H1 (cell line): ENCODE measurements around the gene RHBDL2. TPM values are rescaled to one million over a fixed set of nuclear protein-coding genes. Genes with fewer than 3 reads are reported as not detected.

Experiments
- CTCF ChIA-PET: fragments of 300-600 bp; sonication (Branson Sonifier 250); formaldehyde crosslinking; loops from one replicate; lab custom pipeline; 2021; ENCODE audit not compliant: partially characterized antibody; lab: Charles Lee
- POLR2A ChIA-PET: fragments of 300-600 bp; sonication (Branson Sonifier 250); formaldehyde crosslinking; loops from one replicate; lab custom pipeline; 2021; ENCODE audit warnings: inconsistent platforms; ENCODE audit not compliant: partially characterized antibody; lab: Charles Lee
- DNase-seq, 2 experiments: peaks; one replicate each; pipeline versions ENCODE4 v3.0.0 to v3.0.0-alpha.2; 2010 to 2022; ENCODE audit warnings: low spot score in 2 of 2, low read depth in 1 of 2, mixed read lengths in 1 of 2
- FAIRE-seq: peaks from 2 replicates; lab custom pipeline; 2011; peaks lifted over from hg19 to GRCh38; lab: Jason Lieb, UNC
- H2AFZ ChIP-seq: 2 replicates; pipeline ENCODE4 v1.8.1; 2012; ENCODE audit warnings: low read length, inconsistent platforms
- H2AK5ac ChIP-seq: 2 replicates; pipeline ENCODE4 v1.6.1; 2013; ENCODE audit warnings: low read depth, low read length
- H2BK120ac ChIP-seq: replicated peaks from 2 replicates; pipeline ENCODE3; 2013; ENCODE audit warnings: low read depth, low read length, inconsistent platforms
- H2BK12ac ChIP-seq: 2 replicates; pipeline ENCODE4 v1.6.1; 2013; ENCODE audit warnings: low read depth, low read length
- H2BK15ac ChIP-seq: 2 replicates; pipeline ENCODE4 v1.6.1; 2013; ENCODE audit warnings: low read length
- H2BK20ac ChIP-seq: 2 replicates; pipeline ENCODE4 v1.6.1; 2013; ENCODE audit warnings: low read length
- H2BK5ac ChIP-seq: 2 replicates; pipeline ENCODE4 v1.6.1; 2013; ENCODE audit warnings: low read depth, low read length
- H3K14ac ChIP-seq: 2 replicates; pipeline ENCODE4 v1.6.1; 2013; ENCODE audit warnings: inconsistent platforms; ENCODE audit not compliant: insufficient read length
- H3K18ac ChIP-seq: 2 replicates; pipeline ENCODE4 v1.6.1; 2013; ENCODE audit warnings: low read length; ENCODE audit errors: extremely low read depth
- H3K23ac ChIP-seq: 2 replicates; pipeline ENCODE4 v1.6.1; 2013; ENCODE audit warnings: inconsistent platforms; ENCODE audit not compliant: insufficient read length
- H3K23me2 ChIP-seq: 2 replicates; pipeline ENCODE4 v1.6.1; 2013; ENCODE audit warnings: low read depth, low read length
- H3K27ac ChIP-seq: 2 replicates; pipeline ENCODE4 v1.6.1; 2011; ENCODE audit warnings: low read depth, low read length, inconsistent platforms
- H3K27me3 ChIP-seq, 4 experiments: replicated peaks in 1 of 4; 1 replicate in 1 of 4; 2 replicates in 3 of 4; pipeline versions ENCODE4 v1.6.1 to v1.8.1; 2011 to 2013; ENCODE audit warnings: low read length in 3 of 4, mild to moderate bottlenecking in 3 of 4, inconsistent platforms in 2 of 4, mixed read lengths in 2 of 4, moderate library complexity in 1 of 4; ENCODE audit not compliant: control insufficient read depth in 3 of 4, insufficient read depth in 3 of 4; ENCODE audit errors: extremely low read depth in 1 of 4
- H3K36me3 ChIP-seq, 4 experiments: 2 replicates each; pipeline versions ENCODE4 v1.6.1 to v1.8.1; 2011 to 2013; ENCODE audit warnings: mild to moderate bottlenecking in 4 of 4, low read length in 3 of 4, moderate library complexity in 2 of 4, control low read depth in 1 of 4, inconsistent platforms in 1 of 4; ENCODE audit not compliant: insufficient read depth in 4 of 4, control insufficient read depth in 2 of 4
- H3K4ac ChIP-seq: replicated peaks from 2 replicates; pipeline ENCODE3; 2013; ENCODE audit warnings: low read length, low read depth, mixed read lengths, inconsistent platforms; ENCODE audit not compliant: insufficient read length
- H3K4me1 ChIP-seq, 4 experiments: replicated peaks in 1 of 4; 1 replicate in 1 of 4; 2 replicates in 3 of 4; pipeline versions ENCODE4 v1.6.1 to v1.8.1; 2011 to 2013; ENCODE audit warnings: low read length in 3 of 4, inconsistent platforms in 2 of 4, mixed read lengths in 1 of 4; ENCODE audit not compliant: insufficient read depth in 4 of 4, control insufficient read depth in 3 of 4
- H3K4me2 ChIP-seq, 2 experiments: 2 replicates each; pipeline versions ENCODE4 v1.6.1 to v1.8.1; 2011 to 2013; ENCODE audit warnings: low read depth in 2 of 2, low read length in 2 of 2, control low read depth in 1 of 2, inconsistent platforms in 1 of 2, mild to moderate bottlenecking in 1 of 2; ENCODE audit not compliant: insufficient read depth in 1 of 2
- H3K4me3 ChIP-seq, 4 experiments: fragments of 200-600, 300-600 bp in 1 of 4; sonication (generic), shearing (Covaris generic), sonication (Bioruptor Twin) in 1 of 4; 2 replicates each; pipeline versions ENCODE4 v1.5.1 to v1.8.1; 2011 to 2016; ENCODE audit warnings: low read length in 4 of 4, low read depth in 3 of 4, control low read depth in 2 of 4, inconsistent platforms in 2 of 4, mild to moderate bottlenecking in 2 of 4, mixed read lengths in 1 of 4, moderate library complexity in 1 of 4; ENCODE audit not compliant: insufficient read depth in 2 of 4; ENCODE audit errors: extremely low read depth in 1 of 4
- H3K56ac ChIP-seq: replicated peaks from 2 replicates; pipeline ENCODE3; 2013; ENCODE audit warnings: low read depth, mild to moderate bottlenecking, mixed read lengths, low read length, inconsistent platforms; ENCODE audit not compliant: insufficient read length
- H3K79me1 ChIP-seq: 2 replicates; pipeline ENCODE4 v1.6.1; 2013; ENCODE audit warnings: low read depth, low read length, control low read depth
- H3K79me2 ChIP-seq, 2 experiments: 2 replicates each; pipeline versions ENCODE4 v1.6.1 to v1.8.1; 2012 to 2013; ENCODE audit warnings: low read length in 2 of 2, mild to moderate bottlenecking in 2 of 2, inconsistent platforms in 1 of 2; ENCODE audit not compliant: insufficient read depth in 2 of 2, control insufficient read depth in 1 of 2
- H3K9ac ChIP-seq, 4 experiments: replicated peaks in 1 of 4; 1 replicate in 1 of 4; 2 replicates in 3 of 4; pipeline versions ENCODE4 v1.6.1 to v1.8.1; 2011 to 2013; ENCODE audit warnings: low read depth in 3 of 4, low read length in 3 of 4, control low read depth in 2 of 4, mild to moderate bottlenecking in 2 of 4, moderate library complexity in 2 of 4, inconsistent platforms in 1 of 4; ENCODE audit errors: extremely low read depth in 1 of 4
- H3K9me3 ChIP-seq, 2 experiments: 2 replicates each; pipeline versions ENCODE4 v1.6.1 to v1.8.1; 2012 to 2013; ENCODE audit warnings: mild to moderate bottlenecking in 2 of 2, moderate library complexity in 2 of 2, control low read depth in 1 of 2, inconsistent platforms in 1 of 2, low read depth in 1 of 2, low read length in 1 of 2, mixed read lengths in 1 of 2; ENCODE audit not compliant: insufficient read depth in 2 of 2
- H4K20me1 ChIP-seq, 2 experiments: replicated peaks in 1 of 2; 2 replicates each; pipeline versions ENCODE3 to v1.8.1; 2011 to 2013; ENCODE audit warnings: inconsistent platforms in 2 of 2, low read length in 2 of 2, mild to moderate bottlenecking in 1 of 2; ENCODE audit not compliant: insufficient read depth in 2 of 2, control insufficient read depth in 1 of 2
- H4K5ac ChIP-seq: 2 replicates; pipeline ENCODE4 v1.6.1; 2013; ENCODE audit warnings: low read length, low read depth, mixed read lengths, inconsistent platforms; ENCODE audit not compliant: insufficient read length
- H4K8ac ChIP-seq: 2 replicates; pipeline ENCODE4 v1.8.0; 2013; ENCODE audit warnings: mild to moderate bottlenecking, moderate library complexity, low read length, inconsistent platforms; ENCODE audit not compliant: insufficient read depth; ENCODE audit errors: extremely low read depth
- H4K91ac ChIP-seq: replicated peaks from 2 replicates; pipeline ENCODE3; 2013; ENCODE audit warnings: low read length, mixed read lengths, inconsistent platforms; ENCODE audit not compliant: insufficient read length
- BRCA1 ChIP-seq: IDR thresholded peaks from 2 replicates; pipeline ENCODE4 v1.6.1; 2012; ENCODE audit warnings: low read depth, low read length, improper control_type of control experiment
- CHD1 ChIP-seq: IDR thresholded peaks from 2 replicates; pipeline ENCODE4 v1.6.1; 2012; ENCODE audit warnings: low read depth, low read length, improper control_type of control experiment
- GABPA ChIP-seq: IDR thresholded peaks from 2 replicates; pipeline ENCODE4 v1.6.1; 2011; ENCODE audit warnings: mild to moderate bottlenecking, low read length, moderate library complexity, borderline replicate concordance; ENCODE audit not compliant: insufficient read depth
- KDM1A ChIP-seq: fragments of 200-600, 300-600 bp; sonication (generic); IDR thresholded peaks from 2 replicates; pipeline ENCODE4 v1.7.1; 2016; ENCODE audit warnings: mild to moderate bottlenecking, low read length, borderline replicate concordance
- NRF1 ChIP-seq: IDR thresholded peaks from 2 replicates; pipeline ENCODE4 v1.6.1; 2011; ENCODE audit warnings: mild to moderate bottlenecking, low read depth, low read length, improper control_type of control experiment
- PHF8 ChIP-seq: fragments of 200-600 bp; sonication (generic); conservative IDR thresholded peaks from 2 replicates; pipeline ENCODE4 v1.7.1; 2012; ENCODE audit warnings: low read depth, mild to moderate bottlenecking, inconsistent platforms, low read length, moderate library complexity
- RBBP5 ChIP-seq: IDR thresholded peaks from 2 replicates; pipeline ENCODE4 v1.7.1; 2012; ENCODE audit warnings: low read depth, mild to moderate bottlenecking, inconsistent platforms, low read length, moderate library complexity, borderline replicate concordance
- RFX5 ChIP-seq: IDR thresholded peaks from 2 replicates; pipeline ENCODE4 v1.6.1; 2011; ENCODE audit warnings: low read depth, low read length, improper control_type of control experiment, borderline replicate concordance
- RXRA ChIP-seq: IDR thresholded peaks from 2 replicates; pipeline ENCODE4 v1.6.1; 2011; ENCODE audit warnings: low read depth, mild to moderate bottlenecking, low read length, moderate library complexity; ENCODE audit not compliant: insufficient read depth
- YY1 ChIP-seq: IDR thresholded peaks from 2 replicates; pipeline ENCODE4 v1.6.1; 2011; ENCODE audit warnings: low read depth, mild to moderate bottlenecking, low read length
- ZNF274 ChIP-seq: IDR thresholded peaks from 2 replicates; pipeline ENCODE4 v1.7.0; 2012; ENCODE audit warnings: low read length, borderline replicate concordance; ENCODE audit errors: extremely low read depth
- WGBS, 2 experiments: shearing (Covaris generic) in 1 of 2; methylation state at CpG; one replicate each; pipeline versions ENCODE4 v1.1.6 to v1.1.7; 2013 to 2015; ENCODE audit warnings: low lambda C conversion rate in 2 of 2, mixed read lengths in 2 of 2, inconsistent platforms in 1 of 2, low coverage in 1 of 2, missing lambda C conversion rate in 1 of 2; ENCODE audit not compliant: insufficient replicate concordance in 2 of 2, insufficient coverage in 1 of 2, insufficient read length in 1 of 2; ENCODE audit errors: extremely low coverage in 1 of 2, missing lambda C conversion rate in 1 of 2; 5-methylcytosine and 5-hydroxymethylcytosine counted together
- polyA plus RNA-seq, 7 experiments: library from polyadenylated mRNA; depleted of rRNA in 3 of 7; stranded (reverse) in 5 of 7; unstranded in 2 of 7; fragments of >200 nt in 5 of 7; fragments of 200-250 nt in 2 of 7; gene quantifications; 1 replicate in 5 of 7; 2 replicates in 1 of 7; 4 replicates in 1 of 7; pipeline versions ENCODE4 v1.2.1 to v1.2.3, GENCODE V29; 2011 to 2013; ENCODE audit warnings: missing spikeins in 2 of 7, mixed read lengths in 2 of 7
- total RNA-seq: library from RNA; stranded (reverse); fragmentation: NEBNext Ultra II Directional; extraction: Animal tissue kit (Norgen Biotek cat#: 25700); gene quantifications from 2 replicates; pipeline ENCODE4 v1.2.1, GENCODE V29; 2021
- TF ChIP-seq, protein P1 (sequence below): IDR thresholded peaks from 2 replicates; pipeline ENCODE4 v1.6.1; 2012; ENCODE audit warnings: inconsistent platforms
- TF ChIP-seq, protein P2 (sequence below): IDR thresholded peaks from 2 replicates; pipeline ENCODE4 v1.6.1; 2012; ENCODE audit warnings: inconsistent platforms

RHBDL2 gene
- total and polyA plus RNA-seq, 2 of the 8 experiments (the other 6 are each of a cell fraction or from before 2014, with no cell fraction given): 0.42 to 0.84 TPM

DNA sequence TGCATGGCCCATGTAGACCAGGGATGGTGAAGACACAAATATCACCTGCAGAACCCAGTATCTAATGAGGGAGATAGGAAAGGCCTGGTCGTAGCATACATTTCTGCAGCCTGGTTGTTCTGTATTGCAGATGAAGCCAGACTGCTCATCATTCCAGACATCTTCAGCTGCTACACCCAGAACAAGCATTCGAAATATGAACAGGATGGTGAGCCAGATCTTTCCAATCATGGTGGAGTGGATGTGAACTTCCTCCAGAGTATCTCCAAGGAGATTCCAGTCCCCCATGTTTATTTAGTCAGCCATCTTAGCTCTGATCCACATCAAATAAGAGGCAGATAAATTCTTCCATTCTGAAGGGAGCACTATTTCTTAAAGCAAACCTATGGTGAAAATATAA is 65.8 kb downstream of the RHBDL2 start:
- DNase-seq (no peak), FAIRE-seq (no peak)
- 87% methylated on average over 2 of the region's 2 CpGs; no CpG with 5 or more reads in 1 of the 2 experiments for WGBS, 2 experiments
- Histone ChIP-seq H3K9ac (no peak overlapping the region), H2BK20ac (no peak overlapping the region), H3K27ac (no peak overlapping the region), H4K5ac (no peak overlapping the region), H2AFZ (no peak overlapping the region), H2BK120ac (no peak overlapping the region), H3K14ac (no peak overlapping the region), H2BK5ac (no peak overlapping the region), H4K8ac (no peak overlapping the region), H3K79me2 (no peaks in the 10 kb centered on the region; a peak in 1 of 4 replicates), H3K4me3 (no peak overlapping the region), H3K9me3 (no peaks in the 10 kb centered on the region), H4K20me1 (no peaks in the 10 kb centered on the region), H3K4me2 (no peak overlapping the region), H3K4me1 (peaks cover 0 to 3% (median under 1%) of the 10 kb centered on the region in 4 experiments; a peak in 3 of 7 replicates), H2BK12ac (no peak overlapping the region), H3K23me2 (peaks cover 6% of the 10 kb centered on the region; the same call in 1 of the 2 replicates), H2BK15ac (no peak overlapping the region), H3K27me3 (no peaks in the 10 kb centered on the region), H3K23ac (no peak overlapping the region), H3K36me3 (no peaks in the 10 kb centered on the region), H4K91ac (no peak overlapping the region), H2AK5ac (no peak overlapping the region), H3K79me1 (no peaks in the 10 kb centered on the region), H3K4ac (no peak overlapping the region), H3K56ac (no peak overlapping the region), H3K18ac (no peak overlapping the region)
- ChIA-PET CTCF (interaction anchor here (0.6 to 1.1 kb wide), 3 partner anchors 16 to 88 kb away, joined by 3 read pairs; no protein-coding TSS in a partner anchor), POLR2A (interaction anchor here (1.4 kb wide), 1 partner anchor 130 kb away, joined by 3 read pairs; no protein-coding TSS in a partner anchor)
- TF ChIP-seq, protein P1, sequence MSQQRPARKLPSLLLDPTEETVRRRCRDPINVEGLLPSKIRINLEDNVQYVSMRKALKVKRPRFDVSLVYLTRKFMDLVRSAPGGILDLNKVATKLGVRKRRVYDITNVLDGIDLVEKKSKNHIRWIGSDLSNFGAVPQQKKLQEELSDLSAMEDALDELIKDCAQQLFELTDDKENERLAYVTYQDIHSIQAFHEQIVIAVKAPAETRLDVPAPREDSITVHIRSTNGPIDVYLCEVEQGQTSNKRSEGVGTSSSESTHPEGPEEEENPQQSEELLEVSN: no peak
- TF ChIP-seq GABPA (no peak), BRCA1 (no peak), CHD1 (no peak), RXRA (no peak), ZNF274 (no peak), PHF8 (no peak), NRF1 (no peak), RFX5 (no peak), YY1 (no peak), KDM1A (no peak), RBBP5 (no peak)
- TF ChIP-seq, protein P2, sequence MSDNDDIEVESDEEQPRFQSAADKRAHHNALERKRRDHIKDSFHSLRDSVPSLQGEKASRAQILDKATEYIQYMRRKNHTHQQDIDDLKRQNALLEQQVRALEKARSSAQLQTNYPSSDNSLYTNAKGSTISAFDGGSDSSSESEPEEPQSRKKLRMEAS: no peak
